Measurements from ENCODE around the gene B4GALNT4. TPM values are rescaled to one million over a fixed set of nuclear protein-coding genes. Genes with fewer than 3 reads are reported as not detected.
"Not testable (repeated sequence)": the region's sequence is repeated elsewhere in the genome, so short reads cannot be mapped to it uniquely, and the experiment has no call there.

B4GALNT4 gene
- polyA plus RNA-seq, 1 experiment = 5.4 TPM

DNA sequence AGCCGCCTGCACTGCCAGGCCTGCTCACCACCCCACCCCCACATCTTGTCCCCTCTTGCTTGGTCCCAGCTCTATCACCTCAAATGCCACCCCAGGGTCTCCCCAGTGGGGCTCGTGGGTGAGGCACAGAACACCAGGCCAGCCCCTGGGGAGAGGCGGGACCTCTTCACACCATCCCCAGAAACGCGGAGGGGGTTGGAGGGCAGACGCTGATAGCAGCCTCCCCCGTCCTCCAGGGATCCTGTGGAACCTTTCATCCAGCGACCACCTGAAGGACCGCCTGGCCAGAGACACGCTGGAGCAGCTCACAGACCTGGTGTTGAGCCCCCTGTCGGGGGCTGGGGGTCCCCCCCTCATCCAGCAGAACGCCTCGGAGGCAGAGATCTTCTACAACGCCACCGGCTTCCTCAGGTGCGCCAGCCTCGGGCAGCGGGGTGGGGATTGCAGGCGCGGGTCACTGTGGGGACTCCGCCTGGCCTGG is 30.5 kb downstream of the B4GALNT4 start:
- TF ChIP-seq, protein P1, sequence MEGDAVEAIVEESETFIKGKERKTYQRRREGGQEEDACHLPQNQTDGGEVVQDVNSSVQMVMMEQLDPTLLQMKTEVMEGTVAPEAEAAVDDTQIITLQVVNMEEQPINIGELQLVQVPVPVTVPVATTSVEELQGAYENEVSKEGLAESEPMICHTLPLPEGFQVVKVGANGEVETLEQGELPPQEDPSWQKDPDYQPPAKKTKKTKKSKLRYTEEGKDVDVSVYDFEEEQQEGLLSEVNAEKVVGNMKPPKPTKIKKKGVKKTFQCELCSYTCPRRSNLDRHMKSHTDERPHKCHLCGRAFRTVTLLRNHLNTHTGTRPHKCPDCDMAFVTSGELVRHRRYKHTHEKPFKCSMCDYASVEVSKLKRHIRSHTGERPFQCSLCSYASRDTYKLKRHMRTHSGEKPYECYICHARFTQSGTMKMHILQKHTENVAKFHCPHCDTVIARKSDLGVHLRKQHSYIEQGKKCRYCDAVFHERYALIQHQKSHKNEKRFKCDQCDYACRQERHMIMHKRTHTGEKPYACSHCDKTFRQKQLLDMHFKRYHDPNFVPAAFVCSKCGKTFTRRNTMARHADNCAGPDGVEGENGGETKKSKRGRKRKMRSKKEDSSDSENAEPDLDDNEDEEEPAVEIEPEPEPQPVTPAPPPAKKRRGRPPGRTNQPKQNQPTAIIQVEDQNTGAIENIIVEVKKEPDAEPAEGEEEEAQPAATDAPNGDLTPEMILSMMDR (IDR thresholded peaks at IDR 0.05; ENCODE audit: insufficient read depth, low read depth, low read length) = no peak
- Histone ChIP-seq H3K4me3 (ENCODE audit: low read depth, low read length) (no peak overlapping the region), H3K27me3 (ENCODE audit: control insufficient read depth, insufficient read depth, low read length) (no peaks in the 10 kb centered on the region), H3K36me3 (ENCODE audit: control insufficient read depth, insufficient read depth, low read length) (no peaks in the 10 kb centered on the region)
- DNase-seq (ENCODE audit: low read depth) = no peak
- ChIA-PET POLR2A (no interaction called here), CTCF (no interaction called here)

DNA sequence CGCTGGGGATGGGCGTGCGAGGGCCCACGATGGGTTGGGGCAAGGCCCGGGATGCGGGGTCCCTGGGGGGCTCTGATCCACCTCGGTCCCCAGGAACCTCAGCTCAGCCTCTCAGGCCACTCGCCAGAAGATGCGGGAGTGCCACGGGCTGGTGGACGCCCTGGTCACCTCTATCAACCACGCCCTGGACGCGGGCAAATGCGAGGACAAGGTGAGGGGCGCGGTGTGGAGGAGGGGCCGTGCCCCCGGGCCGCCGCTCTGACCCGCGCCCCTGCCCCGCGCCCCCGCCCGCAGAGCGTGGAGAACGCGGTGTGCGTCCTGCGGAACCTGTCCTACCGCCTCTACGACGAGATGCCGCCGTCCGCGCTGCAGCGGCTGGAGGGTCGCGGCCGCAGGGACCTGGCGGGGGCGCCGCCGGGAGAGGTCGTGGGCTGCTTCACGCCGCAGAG is 31.0 kb downstream of the B4GALNT4 start:
- Histone ChIP-seq H3K27me3 (ENCODE audit: control insufficient read depth, insufficient read depth, low read length) (no peaks in the 10 kb centered on the region), H3K4me3 (ENCODE audit: low read depth, low read length) (no peak overlapping the region), H3K36me3 (ENCODE audit: control insufficient read depth, insufficient read depth, low read length) (no peaks in the 10 kb centered on the region)
- CTCF ChIA-PET = no interaction called here
- POLR2A ChIA-PET = no interaction called here
- TF ChIP-seq, protein P1 (IDR thresholded peaks at IDR 0.05; ENCODE audit: insufficient read depth, low read depth, low read length) = no peak
- DNase-seq (ENCODE audit: low read depth) = no peak

DNA sequence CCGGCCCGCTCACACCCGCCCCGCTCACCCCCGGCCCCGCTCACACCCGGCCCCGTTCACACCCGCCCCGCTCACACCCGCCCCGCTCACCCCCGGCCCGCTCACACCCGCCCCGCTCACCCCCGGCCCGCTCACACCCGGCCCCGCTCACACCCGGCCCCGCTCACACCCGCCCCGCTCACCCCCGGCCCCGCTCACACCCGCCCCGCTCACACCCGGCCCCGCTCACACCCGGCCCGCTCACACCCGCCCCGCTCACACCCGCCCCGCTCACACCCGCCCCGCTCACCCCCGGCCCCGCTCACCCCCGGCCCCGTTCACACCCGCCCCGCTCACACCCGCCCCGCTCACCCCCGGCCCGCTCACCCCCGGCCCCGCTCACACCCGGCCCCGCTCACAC is 31.9 kb downstream of the B4GALNT4 start:
- DNase-seq (ENCODE audit: low read depth); POLR2A ChIA-PET; H3K4me3 ChIP-seq (ENCODE audit: low read depth, low read length): not testable (repeated sequence)

DNA sequence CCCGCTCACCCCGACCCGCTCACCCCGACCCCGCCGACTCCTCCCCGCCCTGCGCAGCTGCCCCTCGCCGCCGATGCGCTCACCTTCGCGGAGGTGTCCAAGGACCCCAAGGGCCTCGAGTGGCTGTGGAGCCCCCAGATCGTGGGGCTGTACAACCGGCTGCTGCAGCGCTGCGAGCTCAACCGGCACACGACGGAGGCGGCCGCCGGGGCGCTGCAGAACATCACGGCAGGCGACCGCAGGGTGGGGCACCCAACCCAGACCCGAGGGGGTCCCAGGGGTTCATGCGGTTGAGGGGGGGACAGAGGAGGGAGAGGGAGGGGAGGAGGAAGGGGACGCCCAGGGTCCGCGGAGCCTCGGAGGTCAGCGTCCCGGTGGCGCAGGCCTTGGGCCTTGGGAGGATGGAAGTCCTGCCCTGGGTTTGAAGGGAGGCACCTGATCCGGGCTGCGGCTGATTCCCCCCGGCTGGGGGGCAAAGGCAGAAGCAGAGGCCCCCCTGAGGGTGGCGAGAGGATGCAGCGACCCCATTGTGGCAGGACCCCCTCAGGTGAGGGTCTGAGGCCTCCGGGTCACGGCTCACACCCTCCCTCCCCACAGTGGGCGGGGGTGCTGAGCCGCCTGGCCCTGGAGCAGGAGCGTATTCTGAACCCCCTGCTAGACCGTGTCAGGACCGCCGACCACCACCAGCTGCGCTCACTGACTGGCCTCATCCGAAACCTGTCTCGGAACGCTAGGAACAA is 33.9 kb downstream of the B4GALNT4 start:
- no peaks in the 10 kb centered on the region for H3K36me3 ChIP-seq (ENCODE audit: control insufficient read depth, insufficient read depth, low read length)
- H3K4me3 ChIP-seq (ENCODE audit: low read depth, low read length) = no peak overlapping the region
- H3K27me3 ChIP-seq (ENCODE audit: control insufficient read depth, insufficient read depth, low read length) = no peaks in the 10 kb centered on the region
- no peak for DNase-seq (ENCODE audit: low read depth)
- TF ChIP-seq, protein P1 (IDR thresholded peaks at IDR 0.05; ENCODE audit: insufficient read depth, low read depth, low read length) = no peak
- ChIA-PET POLR2A (no interaction called here), CTCF (interaction anchor here (1.1 kb wide), 1 partner anchor 98 kb away, joined by 3 read pairs; no protein-coding TSS in a partner anchor)

More for the DNA sequence above, 31.9 kb downstream of the B4GALNT4 start:
- H3K27me3 ChIP-seq (ENCODE audit: control insufficient read depth, insufficient read depth, low read length); H3K36me3 ChIP-seq (ENCODE audit: control insufficient read depth, insufficient read depth, low read length); CTCF ChIA-PET: not testable (repeated sequence)

DNA sequence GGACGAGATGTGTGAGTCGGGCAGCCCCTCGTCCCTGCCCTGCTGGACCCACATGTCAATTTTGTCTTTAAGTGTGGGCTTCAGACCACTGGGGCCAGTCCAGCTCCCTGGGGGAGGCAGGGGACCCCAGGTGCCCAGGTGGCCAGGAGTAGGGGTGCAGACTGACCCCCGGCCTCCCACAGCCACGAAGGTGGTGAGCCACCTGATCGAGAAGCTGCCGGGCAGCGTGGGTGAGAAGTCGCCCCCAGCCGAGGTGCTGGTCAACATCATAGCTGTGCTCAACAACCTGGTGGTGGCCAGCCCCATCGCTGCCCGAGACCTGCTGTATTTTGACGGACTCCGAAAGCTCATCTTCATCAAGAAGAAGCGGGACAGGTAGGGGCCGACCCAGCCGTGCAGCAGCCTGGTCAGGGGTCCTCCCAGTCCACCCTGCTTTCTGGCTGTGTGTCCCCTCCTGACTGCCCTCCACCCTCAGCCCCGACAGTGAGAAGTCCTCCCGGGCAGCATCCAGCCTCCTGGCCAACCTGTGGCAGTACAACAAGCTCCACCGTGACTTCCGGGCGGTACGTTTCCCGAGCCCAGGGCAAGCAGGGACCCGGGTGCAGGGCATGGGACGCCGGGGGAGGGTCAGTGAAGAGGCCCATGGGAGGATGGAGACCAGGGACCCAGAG is 34.6 kb downstream of the B4GALNT4 start:
- DNase-seq (ENCODE audit: low read depth) = no peak
- H3K27me3 ChIP-seq (ENCODE audit: control insufficient read depth, insufficient read depth, low read length) = no peaks in the 10 kb centered on the region
- no peaks in the 10 kb centered on the region for H3K36me3 ChIP-seq (ENCODE audit: control insufficient read depth, insufficient read depth, low read length)
- no peak overlapping the region for H3K4me3 ChIP-seq (ENCODE audit: low read depth, low read length)
- POLR2A ChIA-PET = no interaction called here
- CTCF ChIA-PET = interaction anchor here (1.1 kb wide), 1 partner anchor 99 kb away, joined by 3 read pairs; no protein-coding TSS in a partner anchor
- TF ChIP-seq, protein P1 (IDR thresholded peaks at IDR 0.05; ENCODE audit: insufficient read depth, low read depth, low read length) = no peak
